Measurements from ENCODE around the gene FBXL14. TPM values are rescaled to one million over a fixed set of nuclear protein-coding genes. Genes with fewer than 3 reads are reported as not detected.

Gene FBXL14
- polyA plus RNA-seq, 1 donor from 2014 or later: 15.1 TPM

DNA sequence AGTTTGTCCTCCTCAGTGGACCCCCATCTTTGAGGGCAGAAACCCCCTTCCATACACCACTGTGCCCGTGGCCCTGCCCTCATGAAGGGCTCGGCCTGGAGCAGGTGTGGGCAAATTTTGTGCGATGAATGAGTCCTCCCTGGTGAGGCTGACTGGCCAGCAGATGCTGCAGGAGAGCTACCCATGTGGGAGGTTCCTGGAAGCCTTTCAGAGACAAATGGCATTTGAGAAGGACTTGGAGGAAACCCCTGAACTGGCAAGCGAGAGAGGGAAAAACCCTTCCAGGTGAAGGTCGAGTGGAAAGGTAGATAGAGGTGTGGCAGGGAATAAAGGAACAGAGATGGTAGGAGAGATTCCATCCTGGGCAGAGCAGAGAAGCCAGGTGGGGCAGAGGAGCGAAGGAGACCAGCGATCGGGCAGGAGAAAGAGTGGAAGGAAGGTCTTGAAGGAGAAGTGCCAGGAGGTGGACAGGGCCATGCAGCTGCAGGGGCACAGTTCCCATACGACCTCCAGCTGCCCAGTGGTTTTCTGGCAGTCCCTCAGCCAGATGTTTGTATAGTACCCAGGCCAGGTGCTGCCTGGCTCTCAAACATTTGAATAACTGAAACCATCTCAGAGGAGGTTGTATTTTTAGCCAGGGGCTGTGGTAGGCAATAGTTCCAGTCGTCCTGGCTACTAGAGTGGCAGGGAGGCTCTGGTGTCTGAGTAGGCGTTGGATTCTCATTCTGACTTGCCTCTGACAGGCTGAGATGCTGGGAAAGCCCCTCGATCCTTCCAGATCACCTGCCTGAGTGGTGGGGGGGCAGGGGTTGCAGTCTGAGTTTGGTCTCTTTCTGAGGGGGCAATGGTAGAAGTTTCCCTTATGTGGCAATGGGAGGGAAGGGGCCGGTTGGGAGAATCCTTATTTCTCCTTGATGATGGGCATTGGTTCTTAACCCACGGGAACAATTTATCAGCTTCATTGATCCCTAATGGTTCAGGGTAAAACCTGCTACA is 40.1 kb downstream of the FBXL14 start:
- no peaks in the 10 kb centered on the region for H3K9me3 ChIP-seq (ENCODE audit: low read length)
- TF ChIP-seq TAF1 (IDR thresholded peaks at IDR 0.05; ENCODE audit: low read depth): no peak
- no peak for TF ChIP-seq EP300 (conservative IDR thresholded peaks at IDR 0.05; ENCODE audit: poor library complexity, severe bottlenecking)
- no peak for TF ChIP-seq MXI1 (conservative IDR thresholded peaks at IDR 0.05; ENCODE audit: poor library complexity, severe bottlenecking)
- no peak for TF ChIP-seq EZH2 (IDR thresholded peaks at IDR 0.05; ENCODE audit: borderline replicate concordance, insufficient read depth, low read length, poor library complexity, severe bottlenecking)
- TF ChIP-seq SMC3 (conservative IDR thresholded peaks at IDR 0.05; ENCODE audit: poor library complexity): no peak
- TF ChIP-seq, protein P1, sequence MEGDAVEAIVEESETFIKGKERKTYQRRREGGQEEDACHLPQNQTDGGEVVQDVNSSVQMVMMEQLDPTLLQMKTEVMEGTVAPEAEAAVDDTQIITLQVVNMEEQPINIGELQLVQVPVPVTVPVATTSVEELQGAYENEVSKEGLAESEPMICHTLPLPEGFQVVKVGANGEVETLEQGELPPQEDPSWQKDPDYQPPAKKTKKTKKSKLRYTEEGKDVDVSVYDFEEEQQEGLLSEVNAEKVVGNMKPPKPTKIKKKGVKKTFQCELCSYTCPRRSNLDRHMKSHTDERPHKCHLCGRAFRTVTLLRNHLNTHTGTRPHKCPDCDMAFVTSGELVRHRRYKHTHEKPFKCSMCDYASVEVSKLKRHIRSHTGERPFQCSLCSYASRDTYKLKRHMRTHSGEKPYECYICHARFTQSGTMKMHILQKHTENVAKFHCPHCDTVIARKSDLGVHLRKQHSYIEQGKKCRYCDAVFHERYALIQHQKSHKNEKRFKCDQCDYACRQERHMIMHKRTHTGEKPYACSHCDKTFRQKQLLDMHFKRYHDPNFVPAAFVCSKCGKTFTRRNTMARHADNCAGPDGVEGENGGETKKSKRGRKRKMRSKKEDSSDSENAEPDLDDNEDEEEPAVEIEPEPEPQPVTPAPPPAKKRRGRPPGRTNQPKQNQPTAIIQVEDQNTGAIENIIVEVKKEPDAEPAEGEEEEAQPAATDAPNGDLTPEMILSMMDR (IDR thresholded peaks at IDR 0.05; ENCODE audit: poor library complexity, severe bottlenecking): no peak
- no peak for TF ChIP-seq POLR2AphosphoS5 (IDR thresholded peaks at IDR 0.05)
- TF ChIP-seq, protein P2, sequence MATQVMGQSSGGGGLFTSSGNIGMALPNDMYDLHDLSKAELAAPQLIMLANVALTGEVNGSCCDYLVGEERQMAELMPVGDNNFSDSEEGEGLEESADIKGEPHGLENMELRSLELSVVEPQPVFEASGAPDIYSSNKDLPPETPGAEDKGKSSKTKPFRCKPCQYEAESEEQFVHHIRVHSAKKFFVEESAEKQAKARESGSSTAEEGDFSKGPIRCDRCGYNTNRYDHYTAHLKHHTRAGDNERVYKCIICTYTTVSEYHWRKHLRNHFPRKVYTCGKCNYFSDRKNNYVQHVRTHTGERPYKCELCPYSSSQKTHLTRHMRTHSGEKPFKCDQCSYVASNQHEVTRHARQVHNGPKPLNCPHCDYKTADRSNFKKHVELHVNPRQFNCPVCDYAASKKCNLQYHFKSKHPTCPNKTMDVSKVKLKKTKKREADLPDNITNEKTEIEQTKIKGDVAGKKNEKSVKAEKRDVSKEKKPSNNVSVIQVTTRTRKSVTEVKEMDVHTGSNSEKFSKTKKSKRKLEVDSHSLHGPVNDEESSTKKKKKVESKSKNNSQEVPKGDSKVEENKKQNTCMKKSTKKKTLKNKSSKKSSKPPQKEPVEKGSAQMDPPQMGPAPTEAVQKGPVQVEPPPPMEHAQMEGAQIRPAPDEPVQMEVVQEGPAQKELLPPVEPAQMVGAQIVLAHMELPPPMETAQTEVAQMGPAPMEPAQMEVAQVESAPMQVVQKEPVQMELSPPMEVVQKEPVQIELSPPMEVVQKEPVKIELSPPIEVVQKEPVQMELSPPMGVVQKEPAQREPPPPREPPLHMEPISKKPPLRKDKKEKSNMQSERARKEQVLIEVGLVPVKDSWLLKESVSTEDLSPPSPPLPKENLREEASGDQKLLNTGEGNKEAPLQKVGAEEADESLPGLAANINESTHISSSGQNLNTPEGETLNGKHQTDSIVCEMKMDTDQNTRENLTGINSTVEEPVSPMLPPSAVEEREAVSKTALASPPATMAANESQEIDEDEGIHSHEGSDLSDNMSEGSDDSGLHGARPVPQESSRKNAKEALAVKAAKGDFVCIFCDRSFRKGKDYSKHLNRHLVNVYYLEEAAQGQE (IDR thresholded peaks at IDR 0.05; ENCODE audit: borderline replicate concordance): no peak
- TF ChIP-seq RAD21 (conservative IDR thresholded peaks at IDR 0.05): no peak
- H3F3A ChIP-seq (ENCODE audit: insufficient read depth, low read length, poor library complexity, severe bottlenecking): no peaks in the 10 kb centered on the region
- H3K27me3 ChIP-seq (ENCODE audit: insufficient read depth, low read depth, low read length): no peaks in the 10 kb centered on the region
- no peaks in the 10 kb centered on the region for H3K36me3 ChIP-seq (ENCODE audit: insufficient read depth, low read length)
- peaks cover 81% of the 10 kb centered on the region for H3K79me2 ChIP-seq (replicated peaks; ENCODE audit: insufficient read depth, low read length)
- H3K4me2 ChIP-seq (ENCODE audit: low read length): no peak overlapping the region
- no peak overlapping the region for H3K27ac ChIP-seq (ENCODE audit: low read length)
- H2AFZ ChIP-seq (ENCODE audit: low read depth, low read length): no peak overlapping the region
- H3K9ac ChIP-seq (ENCODE audit: low read length): no peak overlapping the region
- H4K20me1 ChIP-seq (ENCODE audit: insufficient read depth): no peaks in the 10 kb centered on the region
- no peaks in the 10 kb centered on the region for H3K9me2 ChIP-seq (ENCODE audit: insufficient read depth, low read length)
- no peak overlapping the region for H3K4me3 ChIP-seq (ENCODE audit: low read length)

DNA sequence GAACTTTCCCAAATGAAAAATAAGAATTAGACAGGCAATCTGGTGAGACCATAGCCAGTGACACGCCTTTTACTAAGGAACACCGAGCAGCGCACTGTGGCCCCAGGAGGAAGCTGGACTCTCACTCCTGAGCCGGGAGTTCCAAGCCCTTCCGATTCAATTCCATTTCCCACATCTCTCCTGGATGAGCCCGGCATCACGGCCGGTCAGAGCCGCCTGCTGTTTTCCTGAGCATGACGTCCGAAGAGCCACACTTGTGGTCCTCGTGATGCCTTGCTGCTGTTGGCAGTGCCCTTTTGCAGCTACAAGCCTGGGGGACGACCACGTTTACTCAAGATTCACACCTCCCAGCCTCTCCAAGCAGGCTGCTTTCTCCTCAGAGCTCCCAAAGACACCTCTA is 40.8 kb downstream of the FBXL14 start:
- Histone ChIP-seq H2AFZ (ENCODE audit: low read depth, low read length) (no peak overlapping the region), H4K20me1 (ENCODE audit: insufficient read depth) (no peaks in the 10 kb centered on the region)

More for the DNA sequence above, 40.8 kb downstream of the FBXL14 start:
- H3K79me2 ChIP-seq (replicated peaks; ENCODE audit: insufficient read depth, low read length): peaks cover 85% of the 10 kb centered on the region
- H3K9me3 ChIP-seq (ENCODE audit: low read length): no peaks in the 10 kb centered on the region
- H3K4me3 ChIP-seq (ENCODE audit: low read length): no peak overlapping the region
- no peaks in the 10 kb centered on the region for H3F3A ChIP-seq (ENCODE audit: insufficient read depth, low read length, poor library complexity, severe bottlenecking)
- H3K9me2 ChIP-seq (ENCODE audit: insufficient read depth, low read length): no peaks in the 10 kb centered on the region
- TF ChIP-seq EP300 (conservative IDR thresholded peaks at IDR 0.05; ENCODE audit: poor library complexity, severe bottlenecking) (no peak), TAF1 (IDR thresholded peaks at IDR 0.05; ENCODE audit: low read depth) (no peak), EZH2 (IDR thresholded peaks at IDR 0.05; ENCODE audit: borderline replicate concordance, insufficient read depth, low read length, poor library complexity, severe bottlenecking) (no peak), RAD21 (conservative IDR thresholded peaks at IDR 0.05) (no peak), SMC3 (conservative IDR thresholded peaks at IDR 0.05; ENCODE audit: poor library complexity) (no peak), POLR2AphosphoS5 (IDR thresholded peaks at IDR 0.05) (no peak)
- TF ChIP-seq, protein P2 (IDR thresholded peaks at IDR 0.05; ENCODE audit: borderline replicate concordance): no peak
- TF ChIP-seq, protein P1 (IDR thresholded peaks at IDR 0.05; ENCODE audit: poor library complexity, severe bottlenecking): no peak
- H3K9ac ChIP-seq (ENCODE audit: low read length): no peak overlapping the region
- H3K36me3 ChIP-seq (ENCODE audit: insufficient read depth, low read length): no peaks in the 10 kb centered on the region
- no peak overlapping the region for H3K27ac ChIP-seq (ENCODE audit: low read length)
- no peak overlapping the region for H3K4me2 ChIP-seq (ENCODE audit: low read length)
- H3K27me3 ChIP-seq (ENCODE audit: insufficient read depth, low read depth, low read length): no peaks in the 10 kb centered on the region
